ENCODE measurements around the gene SHE.

Gene SHE

DNA sequence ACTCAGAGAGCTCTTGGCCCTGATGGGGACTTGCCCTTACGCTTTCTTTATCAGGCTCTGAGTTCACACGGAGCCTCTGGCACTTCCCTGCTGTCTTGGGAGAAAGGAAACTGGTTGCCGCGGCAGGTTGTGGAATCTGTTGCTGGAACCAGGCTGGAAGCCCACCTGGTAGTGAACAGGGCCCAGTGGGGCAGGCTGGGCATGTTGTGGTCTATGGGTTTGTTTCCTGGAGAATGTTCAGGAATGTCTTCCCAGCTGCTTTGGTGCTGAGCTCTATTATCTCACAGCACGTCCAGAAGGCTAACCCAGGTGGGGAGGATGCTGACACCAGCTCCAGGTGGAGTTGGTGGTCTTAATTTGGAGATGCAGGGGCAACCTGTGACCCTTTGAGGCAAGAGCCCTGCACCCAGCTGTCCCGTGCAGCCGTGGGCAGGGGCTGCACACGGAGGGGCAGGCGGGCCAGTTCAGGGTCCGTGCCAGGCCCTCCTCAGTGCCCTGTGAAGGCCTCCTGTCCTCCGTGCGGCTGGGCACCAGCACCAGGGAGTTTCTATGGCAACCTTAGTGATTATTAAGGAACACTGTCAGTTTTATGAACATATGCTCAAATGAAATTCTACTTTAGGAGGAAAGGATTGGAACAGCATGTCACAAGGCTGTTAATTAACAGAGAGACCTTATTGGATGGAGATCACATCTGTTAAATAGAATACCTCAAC is 33.5 kb downstream of the SHE start:
- no peak overlapping the region for H3K4me3 ChIP-seq (ENCODE audit: low read depth in 1 of 2, low read length in 2 of 2)
- H2AFZ ChIP-seq (ENCODE audit: low read depth, low read length), result no peak overlapping the region
- peaks cover 2% of the 10 kb centered on the region for H3K4me1 ChIP-seq (ENCODE audit: insufficient read depth, low read length)
- no peak overlapping the region for H3K9ac ChIP-seq (ENCODE audit: low read depth, low read length)
- peaks cover 3% of the 10 kb centered on the region for H3K27me3 ChIP-seq (ENCODE audit: insufficient read depth, low read length, poor library complexity)
- H3K36me3 ChIP-seq (ENCODE audit: insufficient read depth, low read length), result no peaks in the 10 kb centered on the region
- H3K4me2 ChIP-seq (ENCODE audit: insufficient read depth, low read length), result no peak overlapping the region
- H3K9me3 ChIP-seq (ENCODE audit: insufficient read depth, low read length, severe bottlenecking), result no peaks in the 10 kb centered on the region
- no peak for ATAC-seq (ENCODE audit: insufficient read depth, low read depth)
- H3K79me2 ChIP-seq (ENCODE audit: insufficient read depth, low read length), result no peaks in the 10 kb centered on the region
- TF ChIP-seq CTCF (IDR thresholded peaks at IDR 0.05; ENCODE audit: borderline replicate concordance, extremely low read depth, low read length, poor library complexity, severe bottlenecking) (no peak), EZH2 (IDR thresholded peaks at IDR 0.05; ENCODE audit: borderline replicate concordance, low read depth, low read length, severe bottlenecking) (no peak)
- H4K20me1 ChIP-seq (ENCODE audit: insufficient read depth, low read length), result no peaks in the 10 kb centered on the region
- no peak for DNase-seq
- no peak overlapping the region for H3K27ac ChIP-seq (ENCODE audit: low read length)

- peaks cover 3% of the 10 kb centered on the region for H3K27me3 ChIP-seq (ENCODE audit: insufficient read depth, low read length, poor library complexity)
- TF ChIP-seq CTCF (IDR thresholded peaks at IDR 0.05; ENCODE audit: borderline replicate concordance, extremely low read depth, low read length, poor library complexity, severe bottlenecking) (no peak), EZH2 (IDR thresholded peaks at IDR 0.05; ENCODE audit: borderline replicate concordance, low read depth, low read length, severe bottlenecking) (no peak)
- ATAC-seq (ENCODE audit: insufficient read depth, low read depth) (no peak), DNase-seq (no peak)
- no peaks in the 10 kb centered on the region for H3K9me3 ChIP-seq (ENCODE audit: insufficient read depth, low read length, severe bottlenecking)
- no peaks in the 10 kb centered on the region for H4K20me1 ChIP-seq (ENCODE audit: insufficient read depth, low read length)
- no peak overlapping the region for H3K4me3 ChIP-seq (ENCODE audit: low read depth in 1 of 2, low read length in 2 of 2)
- peaks cover 10% of the 10 kb centered on the region for H3K4me1 ChIP-seq (ENCODE audit: insufficient read depth, low read length)
- H3K36me3 ChIP-seq (ENCODE audit: insufficient read depth, low read length), result no peaks in the 10 kb centered on the region
- H3K79me2 ChIP-seq (ENCODE audit: insufficient read depth, low read length), result no peaks in the 10 kb centered on the region
- H3K9ac ChIP-seq (ENCODE audit: low read depth, low read length), result no peak overlapping the region
- H3K4me2 ChIP-seq (ENCODE audit: insufficient read depth, low read length), result no peak overlapping the region
- no peak overlapping the region for H2AFZ ChIP-seq (ENCODE audit: low read depth, low read length)
- no peak overlapping the region for H3K27ac ChIP-seq (ENCODE audit: low read length)
Observed at GRCh38 chr1:154467434-154468102, 34.6 kb downstream of the SHE start.

- Histone ChIP-seq H3K27me3 (ENCODE audit: insufficient read depth, low read length, poor library complexity) (peaks cover 3% of the 10 kb centered on the region), H2AFZ (ENCODE audit: low read depth, low read length) (no peak overlapping the region), H3K4me1 (ENCODE audit: insufficient read depth, low read length) (peaks cover 10% of the 10 kb centered on the region), H3K27ac (ENCODE audit: low read length) (no peak overlapping the region), H4K20me1 (ENCODE audit: insufficient read depth, low read length) (no peaks in the 10 kb centered on the region), H3K9ac (ENCODE audit: low read depth, low read length) (no peak overlapping the region), H3K4me3 (ENCODE audit: low read depth in 1 of 2, low read length in 2 of 2) (no peak overlapping the region), H3K79me2 (ENCODE audit: insufficient read depth, low read length) (no peaks in the 10 kb centered on the region), H3K4me2 (ENCODE audit: insufficient read depth, low read length) (no peak overlapping the region), H3K9me3 (ENCODE audit: insufficient read depth, low read length, severe bottlenecking) (no peaks in the 10 kb centered on the region), H3K36me3 (ENCODE audit: insufficient read depth, low read length) (no peaks in the 10 kb centered on the region)
- ATAC-seq (ENCODE audit: insufficient read depth, low read depth), result no peak
- TF ChIP-seq CTCF (IDR thresholded peaks at IDR 0.05; ENCODE audit: borderline replicate concordance, extremely low read depth, low read length, poor library complexity, severe bottlenecking) (no peak), EZH2 (IDR thresholded peaks at IDR 0.05; ENCODE audit: borderline replicate concordance, low read depth, low read length, severe bottlenecking) (no peak)
- no peak for DNase-seq
Observed at GRCh38 chr1:154466921-154467417, 35.2 kb downstream of the SHE start.
